Liver (tissue), 9 donors: ENCODE results near the gene RYR2. TPM values are rescaled to one million over a fixed set of nuclear protein-coding genes. Genes with fewer than 3 reads are reported as not detected.

Experiments used
- DNase-seq: peaks from one replicate; pipeline ENCODE4 v3.0.0-alpha.2; 2017; ENCODE audit warnings: low spot score
- H3K27ac ChIP-seq, 2 donors: one replicate each; pipeline ENCODE4 v1.7.0; 2013; ENCODE audit warnings: inconsistent platforms in 2 of 2, low read length in 2 of 2, control low read depth in 1 of 2, low read depth in 1 of 2, mild to moderate bottlenecking in 1 of 2
- H3K27me3 ChIP-seq, 4 donors: one replicate each; pipeline versions ENCODE4 v1.6.1 to v1.7.0; 2013; ENCODE audit warnings: low read length in 3 of 4, inconsistent platforms in 1 of 4, mild to moderate bottlenecking in 1 of 4, moderate library complexity in 1 of 4; ENCODE audit not compliant: control insufficient read depth in 4 of 4, insufficient read depth in 4 of 4
- H3K36me3 ChIP-seq, 4 donors: one replicate each; pipeline versions ENCODE4 v1.6.1 to v1.7.0; 2013; ENCODE audit warnings: low read length in 3 of 4, mild to moderate bottlenecking in 3 of 4, low read depth in 1 of 4, moderate library complexity in 1 of 4; ENCODE audit not compliant: control insufficient read depth in 4 of 4, insufficient read depth in 3 of 4
- H3K4me1 ChIP-seq, 4 donors: one replicate each; pipeline versions ENCODE4 v1.6.1 to v1.7.0; 2013; ENCODE audit warnings: low read length in 3 of 4, mild to moderate bottlenecking in 3 of 4, moderate library complexity in 1 of 4; ENCODE audit not compliant: control insufficient read depth in 4 of 4, insufficient read depth in 4 of 4
- H3K4me3 ChIP-seq, 3 donors: one replicate each; pipeline versions ENCODE4 v1.6.1 to v1.7.0; 2013; ENCODE audit warnings: low read length in 3 of 3, control low read depth in 1 of 3, low read depth in 1 of 3, mild to moderate bottlenecking in 1 of 3
- H3K9ac ChIP-seq, 2 donors: one replicate each; pipeline ENCODE4 v1.7.0; 2013; ENCODE audit warnings: low read length in 2 of 2, mild to moderate bottlenecking in 2 of 2, moderate library complexity in 2 of 2, control low read depth in 1 of 2, low read depth in 1 of 2
- H3K9me3 ChIP-seq, 4 donors: one replicate each; pipeline versions ENCODE4 v1.6.1 to v1.7.0; 2013; ENCODE audit warnings: low read length in 3 of 4; ENCODE audit not compliant: control insufficient read depth in 4 of 4
- ATF3 ChIP-seq: IDR thresholded peaks from 2 replicates; pipeline ENCODE4 v1.6.1; 2016; ENCODE audit warnings: antibody characterized with exemption
- CTCF ChIP-seq: fragments of 150-350 bp; IDR thresholded peaks from 2 replicates; pipeline ENCODE4 v1.5.1; 2017; ENCODE audit warnings: improper control_type of control experiment, low read depth, low read length; ENCODE audit not compliant: missing input control
- EGR1 ChIP-seq, 2 donors: IDR thresholded peaks; 2 replicates each; pipeline ENCODE4 v1.6.1; 2016 to 2018; ENCODE audit warnings: antibody characterized with exemption in 2 of 2, low read depth in 2 of 2
- FOXA1 ChIP-seq: IDR thresholded peaks from 2 replicates; pipeline ENCODE4 v1.6.1; 2016; ENCODE audit warnings: antibody characterized with exemption
- FOXA2 ChIP-seq: IDR thresholded peaks from 2 replicates; pipeline ENCODE4 v1.6.1; 2016; ENCODE audit warnings: antibody characterized with exemption
- GABPA ChIP-seq, 2 donors: IDR thresholded peaks in 1 of 2; conservative IDR thresholded peaks in 1 of 2; 2 replicates each; pipeline ENCODE4 v1.6.1; 2016; ENCODE audit warnings: antibody characterized with exemption in 2 of 2, mild to moderate bottlenecking in 1 of 2, moderate library complexity in 1 of 2
- JUND ChIP-seq, 2 donors: IDR thresholded peaks; 2 replicates each; pipeline ENCODE4 v1.6.1; 2016; ENCODE audit warnings: antibody characterized with exemption in 2 of 2
- MAX ChIP-seq: IDR thresholded peaks from 2 replicates; pipeline ENCODE4 v1.6.1; 2016; ENCODE audit warnings: antibody characterized with exemption
- NR2F2 ChIP-seq: IDR thresholded peaks from 2 replicates; pipeline ENCODE4 v1.6.1; 2016; ENCODE audit warnings: antibody characterized with exemption
- REST ChIP-seq: IDR thresholded peaks from 2 replicates; pipeline ENCODE4 v1.6.1; 2016; ENCODE audit warnings: antibody characterized with exemption, mild to moderate bottlenecking
- RXRA ChIP-seq, 2 donors: IDR thresholded peaks; 2 replicates each; pipeline ENCODE4 v1.6.1; 2017 to 2018; ENCODE audit warnings: antibody characterized with exemption in 2 of 2, mild to moderate bottlenecking in 1 of 2
- SP1 ChIP-seq: IDR thresholded peaks from 2 replicates; pipeline ENCODE4 v1.6.1; 2018; ENCODE audit warnings: antibody characterized with exemption, mild to moderate bottlenecking
- TAF1 ChIP-seq: conservative IDR thresholded peaks from 2 replicates; pipeline ENCODE4 v1.6.1; 2016; ENCODE audit warnings: antibody characterized with exemption, mild to moderate bottlenecking
- YY1 ChIP-seq: IDR thresholded peaks from 2 replicates; pipeline ENCODE4 v1.6.1; 2016; ENCODE audit warnings: antibody characterized with exemption, mild to moderate bottlenecking
- ZBTB33 ChIP-seq: IDR thresholded peaks from 2 replicates; pipeline ENCODE4 v1.6.1; 2016; ENCODE audit warnings: antibody characterized with exemption
- WGBS: extraction: QIAGEN DNeasy Blood & Tissue Kit; methylation state at CpG from one replicate; pipeline ENCODE4 v1.1.7; 2013; 5-methylcytosine and 5-hydroxymethylcytosine counted together
- polyA plus RNA-seq, 2 donors: library from polyadenylated mRNA; stranded (reverse) in 1 of 2; unstranded in 1 of 2; fragments of 200-250 nt in 1 of 2; fragments of >200 nt in 1 of 2; fragmentation: Nextera tagmentation in 1 of 2; extraction: Ambion mirVana in 1 of 2; gene quantifications; one replicate each; pipeline versions ENCODE4 v1.2.1 to v1.2.3, GENCODE V29; 2013 to 2015
- total RNA-seq, 2 donors: library from RNA; depleted of rRNA; stranded (reverse); fragments of >200 nt; gene quantifications; one replicate each; pipeline ENCODE4 v1.2.3, GENCODE V29; 2014
- donor health status: healthy.
- donor health status: healthy.
- donor health status: healthy.
- donor health status: healthy.
- donor health status: healthy.

RYR2 gene
- total and polyA plus RNA-seq, 4 donors: 0.06 to 0.75 (median 0.31) TPM

GRCh38 chr1:237197470-237198425 is 155.8 kb downstream of the RYR2 start:
- H3K36me3 ChIP-seq: no peaks in the 10 kb centered on the region
- no peak overlapping the region for H3K9ac ChIP-seq
- no peak overlapping the region for H3K4me3 ChIP-seq
- no peak for DNase-seq
- no peaks in the 10 kb centered on the region for H3K9me3 ChIP-seq
- H3K27ac ChIP-seq: no peak overlapping the region
- no peak for TF ChIP-seq JUND (IDR thresholded peaks at IDR 0.05)
- TF ChIP-seq CTCF: no peak
- TF ChIP-seq ZBTB33: no peak
- TF ChIP-seq MAX: no peak
- TF ChIP-seq FOXA2: no peak
- no peak for TF ChIP-seq REST
- no peak for TF ChIP-seq YY1
- no peak for TF ChIP-seq RXRA (IDR thresholded peaks at IDR 0.05)
- no peak for TF ChIP-seq SP1
- no peak for TF ChIP-seq TAF1
- TF ChIP-seq EGR1 (IDR thresholded peaks at IDR 0.05; ENCODE audit: low read depth in 2 of 2): no peak
- no peak for TF ChIP-seq NR2F2
- TF ChIP-seq ATF3: no peak
- WGBS: 64% methylated on average over 7 of the region's 7 CpGs
- H3K4me1 ChIP-seq: no peaks in the 10 kb centered on the region
- no peaks in the 10 kb centered on the region for H3K27me3 ChIP-seq

- TF ChIP-seq SP1 (no peak), EGR1 (IDR thresholded peaks at IDR 0.05; ENCODE audit: low read depth in 2 of 2) (no peak), REST (no peak), GABPA (IDR thresholded peaks at IDR 0.05 in 1 of 2, conservative IDR thresholded peaks at IDR 0.05 in 1 of 2) (no peak), ATF3 (no peak), YY1 (no peak), JUND (IDR thresholded peaks at IDR 0.05) (no peak), RXRA (IDR thresholded peaks at IDR 0.05) (no peak), FOXA1 (no peak), NR2F2 (no peak)
- Histone ChIP-seq H3K4me3 (no peak overlapping the region), H3K4me1 (no peaks in the 10 kb centered on the region), H3K27ac (no peak overlapping the region), H3K9ac (no peak overlapping the region), H3K27me3 (no peaks in the 10 kb centered on the region), H3K9me3 (no peaks in the 10 kb centered on the region), H3K36me3 (no peaks in the 10 kb centered on the region)
- no peak for DNase-seq
- WGBS: 71% methylated on average over 6 of the region's 6 CpGs
Observed at GRCh38 chr1:237199026-237199425, 157.0 kb downstream of the RYR2 start.
